Mammary epithelial cell (primary cell): ENCODE results near the gene ATP13A3.

Experiments used
- CTCF ChIP-seq, 2 donors: IDR thresholded peaks in 1 of 2; conservative IDR thresholded peaks in 1 of 2; 2 replicates each; pipeline ENCODE4 v1.5.1; 2011 to 2012; ENCODE audit warnings: inconsistent platforms in 2 of 2, low read length in 2 of 2, mild to moderate bottlenecking in 2 of 2, control low read depth in 1 of 2, low read depth in 1 of 2; ENCODE audit not compliant: insufficient read depth in 1 of 2; ENCODE audit errors: extremely low read depth in 1 of 2
- EZH2 ChIP-seq: IDR thresholded peaks from 2 replicates; pipeline ENCODE4 v1.6.1; 2012; ENCODE audit warnings: low read length, inconsistent platforms, borderline replicate concordance

DNA sequence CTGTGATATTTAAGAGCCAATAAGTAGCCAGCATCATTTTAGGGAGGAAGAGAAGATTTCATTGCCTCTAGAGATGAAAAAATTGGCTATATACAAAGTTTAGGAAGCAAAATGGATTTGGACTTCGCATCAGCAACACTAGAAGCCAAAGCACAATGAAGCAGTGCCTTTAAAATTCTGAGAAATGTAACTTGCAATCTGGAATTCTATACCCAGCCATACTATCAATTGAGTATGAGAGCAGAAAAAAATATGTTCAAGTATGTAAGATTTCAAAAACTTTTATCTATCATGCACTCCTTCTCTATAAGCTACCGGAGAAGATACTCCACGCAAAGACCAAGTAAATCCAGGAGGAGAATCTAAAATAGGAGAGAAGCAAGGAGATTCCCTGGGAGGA lies 47.4 kb upstream of the ATP13A3 start:
- TF ChIP-seq CTCF (conservative IDR thresholded peaks at IDR 0.05 in 1 of 2, IDR thresholded peaks at IDR 0.05 in 1 of 2; ENCODE audit: extremely low read depth in 1 of 2, insufficient read depth in 1 of 2, low read depth in 1 of 2, low read length in 2 of 2), result no peak
- TF ChIP-seq EZH2, result no peak
